NCI-H82 (cell line): Measurements from ENCODE around the gene SNRK.

Source experiments
- DNase-seq: peaks from one replicate; lab custom pipeline; 2025; lab: John Stamatoyannopoulos, UW

SNRK gene

DNA sequence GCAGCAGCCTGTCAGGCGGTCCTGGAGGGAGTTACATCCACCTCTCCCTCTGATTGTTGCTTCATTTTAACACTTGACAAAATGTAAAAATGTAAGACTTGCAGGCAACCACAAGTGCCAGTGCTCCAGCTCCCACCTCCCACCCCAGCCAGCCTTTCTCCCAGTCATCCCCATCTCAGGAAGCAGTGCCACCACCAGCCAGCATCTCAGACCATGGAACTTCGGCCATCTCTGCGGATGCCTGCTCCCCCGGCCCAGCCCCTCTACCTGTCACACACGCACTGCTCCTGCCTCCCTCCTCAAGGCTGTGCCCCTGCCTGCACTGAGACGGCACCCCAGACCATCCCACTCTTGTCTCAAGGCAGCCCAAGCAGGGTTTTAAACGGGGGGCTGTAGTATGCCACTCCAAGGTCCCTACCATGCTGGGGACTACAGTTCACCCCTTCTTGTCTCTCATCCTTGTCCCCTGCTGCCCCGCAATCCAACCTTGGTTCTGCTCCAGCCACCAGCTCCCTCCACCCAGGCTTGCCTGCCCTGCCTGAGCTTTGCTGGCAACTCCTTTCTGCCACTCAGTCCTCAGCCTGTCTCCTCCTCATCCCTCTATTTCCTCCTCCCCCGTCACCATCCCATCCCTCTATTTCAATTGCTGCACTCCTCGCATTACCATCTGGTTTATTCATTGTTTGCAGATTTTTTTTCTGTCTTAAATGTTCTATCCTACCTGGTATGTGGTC, 85.8 kb downstream of the SNRK start:
- DNase-seq: no peak

DNA sequence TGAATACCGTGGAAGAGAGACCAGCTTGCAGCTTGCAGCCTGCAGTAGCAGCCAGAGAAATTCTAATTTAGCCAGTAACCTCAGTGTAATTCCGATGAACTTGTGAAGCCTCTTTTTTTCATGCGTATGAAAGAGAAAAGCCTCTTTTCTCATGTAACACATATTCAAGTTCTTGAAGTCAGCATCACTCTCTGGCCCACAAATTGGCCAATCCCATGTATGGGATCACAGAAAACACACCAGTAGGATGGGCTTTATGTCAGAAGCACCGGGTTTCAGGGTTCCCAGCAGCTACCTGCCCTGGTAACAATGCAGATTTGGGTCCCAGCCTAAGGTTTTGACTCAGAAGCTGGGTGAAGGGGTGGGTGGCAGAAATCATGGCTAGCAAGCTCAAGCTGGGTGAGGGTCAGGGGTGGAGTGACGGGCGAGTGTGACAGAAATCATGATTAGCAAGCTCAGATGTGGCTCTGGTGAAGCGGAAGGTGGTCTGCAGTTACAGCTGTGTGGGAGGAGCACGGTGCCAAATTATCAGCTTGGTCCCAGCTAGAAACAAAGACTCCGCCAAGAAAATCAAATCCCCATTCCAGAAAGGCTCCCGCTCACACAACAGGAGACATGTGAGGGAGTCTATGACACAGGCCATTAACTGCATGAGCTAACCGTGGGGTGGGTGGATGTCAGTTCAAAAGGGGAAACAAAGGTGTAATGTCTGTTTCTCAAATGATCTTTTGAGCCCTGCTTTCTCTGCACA, 86.6 kb downstream of the SNRK start:
- DNase-seq: no peak

DNA sequence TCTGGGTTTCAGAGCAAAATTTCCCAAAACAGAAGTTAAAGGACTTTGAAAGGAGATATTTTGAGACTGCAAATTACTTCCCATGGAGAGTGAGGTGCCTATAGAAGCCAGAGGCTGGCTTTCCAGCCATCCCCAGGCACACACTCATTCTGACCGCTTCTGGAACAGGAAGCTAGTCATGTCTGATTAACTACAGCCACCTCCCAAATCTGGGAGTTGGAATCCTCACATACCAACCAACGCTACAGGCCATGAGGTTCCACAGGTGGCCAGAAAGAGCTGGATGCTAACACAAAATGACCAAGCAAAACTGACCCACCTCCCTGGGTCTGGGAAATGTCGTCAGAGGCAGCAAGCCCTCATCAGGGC, 87.2 kb downstream of the SNRK start:
- no peak for DNase-seq

DNA sequence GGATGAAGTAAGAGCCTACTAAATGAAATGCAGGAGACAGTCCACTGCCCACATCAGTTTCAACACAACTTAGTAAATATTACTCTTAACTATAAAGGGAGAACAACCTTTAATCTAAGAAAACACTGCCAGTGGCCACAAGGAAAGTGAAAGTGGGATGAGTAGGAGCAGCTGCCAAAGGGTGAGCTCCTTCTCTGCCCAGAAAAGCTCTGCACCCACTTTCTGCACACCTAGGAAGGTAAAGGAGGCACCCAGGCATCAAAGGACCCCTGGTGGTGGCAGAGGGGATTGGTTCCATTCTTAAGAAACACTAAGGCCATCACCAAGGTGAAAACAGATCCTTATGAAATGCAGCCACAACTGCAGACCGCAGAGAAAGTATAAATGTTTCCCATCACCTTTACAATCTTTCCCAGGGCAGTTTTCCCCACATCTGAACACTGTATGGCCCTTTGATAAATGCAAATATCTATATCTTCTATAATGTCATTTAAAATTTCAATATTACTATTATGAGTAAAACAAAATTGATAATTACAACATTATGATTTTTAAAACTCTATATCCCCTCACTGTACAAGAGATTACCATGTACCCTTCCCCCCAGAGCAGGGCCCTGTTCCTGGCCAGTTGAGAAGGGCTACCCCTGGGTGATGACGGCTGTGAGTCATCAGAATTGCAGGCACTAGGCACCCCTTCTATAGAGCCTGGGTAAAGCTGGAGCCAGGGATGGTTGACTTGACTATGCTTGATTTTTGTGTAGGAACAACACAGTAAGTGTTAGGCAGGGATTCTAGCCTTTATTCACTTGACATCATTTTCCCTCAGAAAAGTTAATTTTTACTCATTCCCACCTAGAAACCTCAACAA, 92.0 kb downstream of the SNRK start:
- peak; percentile 61 for DNase-seq

DNA sequence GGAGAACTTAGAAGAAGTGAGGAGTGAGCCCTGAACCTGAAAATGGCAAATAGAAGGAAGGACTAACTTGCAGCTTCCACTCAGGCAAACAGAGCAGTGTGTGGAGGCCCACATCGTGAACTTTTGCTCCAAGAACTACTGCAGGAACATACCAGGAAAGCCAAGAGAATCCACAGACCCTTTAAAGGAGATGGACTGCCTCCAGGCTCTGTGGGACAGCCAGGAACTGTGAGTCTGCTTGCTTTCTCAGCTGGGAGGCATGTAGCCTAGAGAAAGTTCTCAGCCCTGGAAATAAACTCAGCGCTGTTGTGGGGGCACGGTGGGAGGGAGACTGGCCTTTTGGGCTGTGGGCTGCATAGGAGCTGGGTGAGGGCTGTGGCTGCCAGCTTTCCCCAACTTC, 93.0 kb downstream of the SNRK start:
- DNase-seq: no peak

DNA sequence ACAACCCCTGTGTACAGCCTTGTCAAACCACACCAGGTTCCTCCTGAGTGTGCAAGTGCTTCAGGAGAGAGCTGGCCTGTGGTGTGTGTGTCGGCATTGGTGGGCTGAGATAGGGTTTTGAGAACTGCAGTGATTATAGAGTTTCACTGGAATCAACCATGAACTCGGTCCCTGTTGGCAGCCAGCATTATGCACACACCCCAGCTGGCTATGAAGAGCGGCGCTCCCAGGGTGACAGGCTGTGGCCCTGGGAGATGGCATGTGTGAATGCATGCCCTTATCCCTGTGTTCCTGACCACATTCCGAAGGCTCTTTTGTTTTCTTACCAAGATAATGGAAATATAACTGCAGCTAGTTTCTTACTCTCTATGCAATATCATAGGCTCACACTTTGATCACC, 101.8 kb downstream of the SNRK start:
- no peak for DNase-seq

DNA sequence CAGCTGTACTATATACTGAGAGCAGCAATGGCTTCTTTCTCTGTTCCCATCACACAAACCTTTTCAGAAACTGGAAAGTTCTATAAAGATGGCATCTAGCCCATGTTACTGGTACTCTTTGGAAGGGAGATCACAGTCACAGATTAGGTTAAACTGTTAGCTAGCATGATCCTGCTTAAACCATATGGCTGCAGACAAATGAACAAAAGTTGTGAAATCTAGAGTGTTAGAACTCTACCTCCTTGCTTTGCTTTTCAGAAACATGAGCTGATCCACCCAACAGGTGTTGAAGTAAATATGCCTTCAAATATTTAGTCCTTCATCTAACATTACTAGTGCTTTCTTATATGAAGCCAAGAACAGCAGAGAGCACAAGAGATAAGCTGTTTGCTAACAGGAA, 102.6 kb downstream of the SNRK start:
- no peak for DNase-seq

DNA sequence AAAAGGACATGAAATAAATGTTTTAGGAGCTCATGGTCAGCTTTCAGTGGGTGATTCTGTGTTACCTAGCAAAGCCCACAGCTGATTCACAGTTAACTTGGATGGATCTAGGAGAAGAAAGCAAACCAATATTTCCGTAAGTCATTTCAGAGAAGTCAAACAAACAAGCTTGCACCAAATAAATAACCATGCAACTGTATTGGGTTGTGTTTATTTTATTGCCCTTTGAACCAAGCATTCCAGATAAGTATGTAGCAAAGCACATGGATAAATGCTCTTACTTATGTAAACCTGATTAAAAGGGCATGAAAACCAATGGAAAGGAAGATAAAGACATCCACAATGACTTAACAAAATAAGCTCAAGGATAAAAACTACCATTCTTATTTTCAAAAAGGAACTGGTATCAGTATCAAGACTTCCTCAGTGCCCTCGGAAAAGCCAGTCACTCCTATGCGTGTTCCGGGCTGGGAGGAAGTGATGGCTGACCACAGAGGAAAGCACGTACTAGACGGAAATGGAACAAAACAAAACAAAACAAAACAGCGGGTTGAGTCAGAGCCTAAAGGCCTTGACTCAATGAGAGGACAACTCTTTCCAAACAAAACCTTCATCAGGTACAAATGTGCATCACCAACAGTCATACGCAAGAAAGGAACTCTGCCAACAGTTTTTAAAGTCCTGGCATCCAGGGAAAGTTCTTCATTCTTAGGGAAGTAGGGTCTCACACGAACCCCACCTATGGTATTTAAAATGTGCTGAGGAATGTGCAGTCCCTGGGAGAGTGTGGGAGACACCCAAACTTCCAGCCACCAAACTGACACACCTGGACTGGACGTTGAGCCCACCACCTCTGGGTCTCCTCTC, 103.3 kb downstream of the SNRK start:
- no peak for DNase-seq

DNA sequence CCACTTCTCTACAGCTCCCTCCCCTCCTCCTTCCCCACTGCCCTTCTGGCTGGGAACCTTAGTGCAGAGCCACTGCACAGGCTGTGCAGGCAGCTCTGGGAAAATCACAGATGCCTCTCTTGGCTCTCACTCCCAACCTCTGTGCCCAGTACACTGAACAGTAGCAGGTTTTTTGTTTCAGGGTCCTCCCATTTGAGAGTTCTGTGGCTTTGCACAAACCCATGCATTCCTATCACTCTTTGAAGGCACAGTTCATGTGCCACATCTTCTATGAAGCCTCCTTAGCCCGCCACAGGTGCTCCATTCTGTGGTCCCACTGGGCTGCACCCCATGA, 103.9 kb downstream of the SNRK start:
- no peak for DNase-seq

DNA sequence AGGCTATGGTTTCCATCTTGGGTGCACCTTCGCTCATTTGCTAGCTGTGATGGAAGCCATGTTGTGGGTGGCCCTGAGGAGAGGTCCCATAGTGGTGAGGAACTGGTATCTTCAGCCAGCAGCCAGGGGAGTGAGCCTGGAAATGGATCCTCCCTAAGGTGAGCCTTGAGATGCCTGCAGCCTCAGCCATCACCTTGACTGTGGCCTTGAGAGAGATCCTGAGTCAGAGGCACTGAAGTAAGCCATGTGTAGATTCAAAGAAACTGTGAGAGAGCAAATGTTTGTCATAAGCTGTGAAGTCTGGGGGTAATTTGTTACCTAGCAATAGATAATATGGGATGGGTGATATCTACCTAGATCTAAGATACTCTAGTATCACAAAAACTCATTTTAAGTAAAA, 105.3 kb downstream of the SNRK start:
- DNase-seq: no peak

DNA sequence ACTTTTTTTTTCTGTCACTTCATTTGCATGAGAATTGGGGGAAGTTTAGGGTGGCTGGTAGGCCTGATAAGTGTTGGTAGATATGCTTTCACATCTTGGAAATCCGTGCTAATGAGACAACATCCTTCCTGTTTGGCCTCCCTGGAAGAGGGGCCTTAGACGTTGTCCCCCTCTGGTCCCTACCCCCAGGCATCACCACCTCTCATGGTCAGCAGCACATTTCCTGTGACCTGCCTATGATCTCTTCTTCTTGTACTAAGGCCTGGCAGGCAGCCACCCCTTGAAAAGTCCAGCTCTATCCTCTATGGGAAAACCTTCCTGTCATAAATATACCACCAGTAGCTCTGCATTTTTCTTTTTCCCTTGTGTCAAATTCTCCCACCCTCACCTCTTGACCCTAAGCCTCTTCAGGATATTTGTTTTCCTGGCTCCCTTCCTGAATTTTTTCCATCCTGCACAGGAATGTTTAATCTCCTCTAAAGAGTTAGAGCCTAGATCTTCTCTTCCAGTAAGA, 107.8 kb downstream of the SNRK start:
- no peak for DNase-seq

DNA sequence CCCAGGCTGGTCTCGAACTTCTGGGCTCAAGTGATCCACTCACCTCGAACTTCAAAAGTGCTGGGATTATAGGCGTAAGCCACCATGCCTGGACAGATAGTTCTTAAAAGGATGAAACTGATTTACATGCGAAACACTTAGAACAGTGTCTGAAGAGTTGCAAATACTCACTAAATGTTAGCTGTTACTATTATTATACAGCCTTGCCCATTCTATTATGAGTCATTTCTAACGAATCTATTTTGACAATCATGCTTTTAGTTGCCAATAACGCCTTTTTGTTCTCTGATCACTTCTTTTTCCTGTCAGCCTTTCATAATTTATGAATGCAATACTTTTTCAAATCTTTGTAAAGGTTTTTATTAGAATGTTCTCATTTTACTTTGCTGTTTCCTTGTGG, 112.7 kb downstream of the SNRK start:
- DNase-seq: no peak

DNA sequence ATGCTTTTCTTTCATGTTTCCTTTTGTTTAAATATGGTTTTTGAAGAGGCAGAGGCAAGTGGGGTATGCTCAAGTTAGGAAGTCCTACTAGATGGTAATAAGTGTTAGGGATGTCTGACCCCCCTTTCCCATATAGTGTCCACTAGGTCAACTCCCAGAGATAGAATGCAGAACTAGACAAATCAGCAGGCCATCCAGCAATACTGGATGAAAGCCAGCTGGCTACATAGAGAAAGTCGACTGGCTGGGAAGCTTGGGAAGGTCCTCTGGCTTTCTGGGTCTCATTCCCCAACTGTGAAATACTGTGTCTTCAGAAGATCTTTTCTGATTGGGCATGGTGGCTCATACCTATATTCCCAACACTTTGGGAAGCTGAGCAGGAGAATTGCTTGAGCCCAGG, 113.8 kb downstream of the SNRK start:
- no peak for DNase-seq
